Ascending aorta (tissue), 2 donors: Measurements from ENCODE around the gene MXRA7. TPM values are rescaled to one million over a fixed set of nuclear protein-coding genes. Genes with fewer than 3 reads are reported as not detected.
"Not testable (repeated sequence)": the region's sequence is repeated elsewhere in the genome, so short reads cannot be mapped to it uniquely, and the experiment has no call there.

Experiments used
- DNase-seq, 2 donors: peaks; one replicate each; pipeline ENCODE4 v3.0.0-alpha.2; 2019; ENCODE audit warnings: low spot score in 2 of 2
- H3K27ac ChIP-seq, 2 donors: fragments of 200-600 bp; sonication (generic); one replicate each; pipeline ENCODE4 v1.5.1; 2016 to 2017; ENCODE audit warnings: mild to moderate bottlenecking in 1 of 2
- H3K27me3 ChIP-seq: fragments of 200-600 bp; sonication (generic); one replicate; pipeline ENCODE4 v1.5.1; 2017
- H3K36me3 ChIP-seq, 2 donors: fragments of 200-600 bp; sonication (generic); one replicate each; pipeline ENCODE4 v1.5.1; 2016
- H3K4me1 ChIP-seq, 2 donors: fragments of 200-600 bp; sonication (generic); one replicate each; pipeline ENCODE4 v1.5.1; 2016 to 2017; ENCODE audit warnings: mild to moderate bottlenecking in 1 of 2
- H3K4me3 ChIP-seq, 2 donors: fragments of 200-600 bp; sonication (generic); one replicate each; pipeline ENCODE4 v1.5.1; 2016 to 2017; ENCODE audit warnings: mild to moderate bottlenecking in 1 of 2
- H3K9me3 ChIP-seq, 2 donors: fragments of 200-600 bp; sonication (generic); one replicate each; pipeline ENCODE4 v1.5.1; 2016
- intact Hi-C: fragments of 100-400 bp; cut with DNase I; formaldehyde crosslinking; loops from one replicate; pipeline ENCODE4 v1.15.1; 2023
- total RNA-seq: library from RNA; depleted of rRNA; stranded (reverse); fragments of >200 nt; gene quantifications from one replicate; pipeline ENCODE4 v1.1.0, GENCODE V29; 2016
- TF ChIP-seq, protein P1 (sequence below), 3 experiments: fragments of 200-600 bp in 2 of 3; fragments of 450-650 bp in 1 of 3; sonication (generic) in 2 of 3; IDR thresholded peaks; one replicate each; pipeline ENCODE4 v1.5.1; 2016 to 2019; ENCODE audit warnings: antibody characterized with exemption in 3 of 3, mild to moderate bottlenecking in 1 of 3, moderate library complexity in 1 of 3

MXRA7 gene
- total RNA-seq, 1 donor from 2014 or later = 122 TPM

DNA sequence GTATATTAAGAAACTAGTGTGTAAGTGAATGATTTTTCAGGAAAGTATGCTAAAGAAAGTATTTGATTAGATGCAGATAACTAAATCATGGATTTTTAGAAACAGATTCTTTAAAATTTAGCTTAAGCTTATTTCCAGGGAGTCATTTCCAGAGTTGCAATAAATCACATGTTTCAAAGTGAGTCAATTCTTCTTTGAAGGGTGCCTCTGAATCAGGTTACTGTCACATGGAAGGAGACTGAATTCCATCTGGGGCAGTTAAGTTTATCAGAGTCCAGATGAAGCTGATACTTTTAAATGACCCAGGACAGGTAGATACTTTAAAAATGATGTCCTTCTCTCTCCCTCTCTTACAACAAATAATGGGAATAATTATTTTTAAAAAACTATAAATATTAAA lies 32.2 kb upstream of the MXRA7 start:
- Histone ChIP-seq H3K36me3 (peaks cover 49 to 54% of the 10 kb centered on the region in 2 donors), H3K4me3 (no peak overlapping the region), H3K27me3 (no peaks in the 10 kb centered on the region), H3K9me3 (no peaks in the 10 kb centered on the region), H3K27ac (no peak overlapping the region), H3K4me1 (peaks cover 2 to 21% of the 10 kb centered on the region in 2 donors)
- TF ChIP-seq, protein P1, sequence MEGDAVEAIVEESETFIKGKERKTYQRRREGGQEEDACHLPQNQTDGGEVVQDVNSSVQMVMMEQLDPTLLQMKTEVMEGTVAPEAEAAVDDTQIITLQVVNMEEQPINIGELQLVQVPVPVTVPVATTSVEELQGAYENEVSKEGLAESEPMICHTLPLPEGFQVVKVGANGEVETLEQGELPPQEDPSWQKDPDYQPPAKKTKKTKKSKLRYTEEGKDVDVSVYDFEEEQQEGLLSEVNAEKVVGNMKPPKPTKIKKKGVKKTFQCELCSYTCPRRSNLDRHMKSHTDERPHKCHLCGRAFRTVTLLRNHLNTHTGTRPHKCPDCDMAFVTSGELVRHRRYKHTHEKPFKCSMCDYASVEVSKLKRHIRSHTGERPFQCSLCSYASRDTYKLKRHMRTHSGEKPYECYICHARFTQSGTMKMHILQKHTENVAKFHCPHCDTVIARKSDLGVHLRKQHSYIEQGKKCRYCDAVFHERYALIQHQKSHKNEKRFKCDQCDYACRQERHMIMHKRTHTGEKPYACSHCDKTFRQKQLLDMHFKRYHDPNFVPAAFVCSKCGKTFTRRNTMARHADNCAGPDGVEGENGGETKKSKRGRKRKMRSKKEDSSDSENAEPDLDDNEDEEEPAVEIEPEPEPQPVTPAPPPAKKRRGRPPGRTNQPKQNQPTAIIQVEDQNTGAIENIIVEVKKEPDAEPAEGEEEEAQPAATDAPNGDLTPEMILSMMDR (IDR thresholded peaks at IDR 0.05) = no peak
- DNase-seq = no peak
- intact Hi-C loops = no loop called here

DNA sequence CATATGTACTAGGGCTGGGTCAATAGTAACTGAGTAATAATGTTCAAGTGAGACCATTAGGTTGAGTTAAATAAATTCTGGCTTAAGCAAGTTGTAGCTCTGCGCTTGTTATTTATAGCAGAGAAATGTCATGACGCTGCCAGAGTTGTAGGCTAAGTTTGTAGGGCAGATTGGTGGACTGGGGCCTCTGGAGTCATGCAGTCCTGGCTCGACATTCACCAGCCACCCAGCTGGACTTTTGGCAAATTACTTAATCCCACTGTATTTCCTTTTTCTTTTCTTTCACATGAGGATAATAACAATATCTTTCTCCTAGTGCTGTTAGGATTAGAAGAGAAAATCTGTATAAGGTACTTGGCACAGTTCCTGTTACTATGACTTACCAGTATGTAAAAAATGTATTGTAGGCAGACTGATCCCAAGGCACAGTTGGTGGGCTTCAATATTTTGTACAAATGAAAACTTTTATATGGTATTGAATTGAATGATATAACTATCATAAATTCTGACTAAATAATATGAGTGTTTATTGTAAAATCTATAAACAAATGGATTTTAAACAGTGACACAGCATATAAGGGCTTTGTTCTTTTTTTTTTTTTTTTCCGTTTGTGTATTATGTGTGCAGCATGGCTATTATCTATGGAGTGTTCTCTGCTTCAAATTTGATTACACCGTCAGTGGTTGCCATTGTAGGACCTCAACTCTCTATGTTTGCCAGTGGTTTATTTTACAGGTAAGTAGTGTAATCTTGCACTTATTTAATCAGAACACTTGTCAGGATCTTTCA lies 29.8 kb upstream of the MXRA7 start:
- H3K9me3 ChIP-seq = no peaks in the 10 kb centered on the region
- H3K4me3 ChIP-seq = peak overlapping the region in 1 of 2 donors; percentile 92
- DNase-seq = peak in 1 of 2 donors; percentile 78
- H3K36me3 ChIP-seq = peaks cover 29 to 39% of the 10 kb centered on the region in 2 donors
- H3K27ac ChIP-seq = peak overlapping the region; percentile 73 to 78
- intact Hi-C loops = no loop called here
- TF ChIP-seq, protein P1 (IDR thresholded peaks at IDR 0.05) = no peak
- peaks cover 2 to 24% of the 10 kb centered on the region in 2 donors for H3K4me1 ChIP-seq
- H3K27me3 ChIP-seq = no peaks in the 10 kb centered on the region

DNA sequence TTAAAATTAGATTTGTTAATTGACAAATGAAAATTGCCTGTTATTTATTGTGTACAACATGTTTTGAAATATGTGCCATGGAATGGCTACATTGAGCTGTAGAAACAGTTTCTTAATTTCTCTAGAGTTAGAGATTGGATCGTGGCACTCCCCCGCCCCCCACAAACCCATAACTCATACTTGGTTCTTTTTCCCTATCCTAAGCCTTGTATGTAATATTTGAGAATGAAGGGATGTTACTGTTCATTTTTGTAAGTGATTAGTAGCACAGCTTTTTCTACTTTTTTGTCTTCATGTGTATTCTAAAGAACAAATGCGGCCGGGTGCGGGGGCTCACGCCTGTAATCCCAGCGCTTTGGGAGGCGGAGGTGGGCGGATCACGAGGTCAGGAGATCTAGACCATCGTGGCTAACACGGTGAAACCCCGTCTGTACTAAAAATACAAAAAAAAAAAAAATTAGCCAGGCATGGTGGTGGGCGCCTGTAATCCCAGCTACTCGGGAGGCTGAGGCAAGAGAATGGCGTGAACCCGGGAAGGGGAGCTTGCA lies 28.9 kb upstream of the MXRA7 start:
- not testable (repeated sequence) for H3K27me3 ChIP-seq, DNase-seq, H3K9me3 ChIP-seq
- H3K27ac ChIP-seq = peak overlapping the region; percentile 73 to 78
- H3K36me3 ChIP-seq = peaks cover 22 to 39% of the 10 kb centered on the region in 2 donors
- peak overlapping the region in 1 of 2 donors; percentile 92 for H3K4me3 ChIP-seq
- peaks cover 5 to 33% of the 10 kb centered on the region in 2 donors for H3K4me1 ChIP-seq
- intact Hi-C loops = loop anchor here (5.0 to 10.0 kb wide), 2 partner anchors 182 to 665 kb away; no protein-coding TSS in a partner anchor

- Histone ChIP-seq H3K27ac (peak overlapping the region; percentile 95 to 98), H3K4me1 (peaks cover 5 to 43% of the 10 kb centered on the region in 2 donors), H3K9me3 (no peaks in the 10 kb centered on the region), H3K4me3 (peak overlapping the region; percentile 92 to 97), H3K27me3 (no peaks in the 10 kb centered on the region), H3K36me3 (peaks cover 19 to 37% of the 10 kb centered on the region in 2 donors)
- no peak for DNase-seq
- TF ChIP-seq, protein P1 (IDR thresholded peaks at IDR 0.05) = no peak
- intact Hi-C loops = loop anchor here (5.0 to 10.0 kb wide), 2 partner anchors 181 to 666 kb away; no protein-coding TSS in a partner anchor
These were observed 27.7 kb upstream of the MXRA7 start for GRCh38 chr17:76738468-76738850.

DNA sequence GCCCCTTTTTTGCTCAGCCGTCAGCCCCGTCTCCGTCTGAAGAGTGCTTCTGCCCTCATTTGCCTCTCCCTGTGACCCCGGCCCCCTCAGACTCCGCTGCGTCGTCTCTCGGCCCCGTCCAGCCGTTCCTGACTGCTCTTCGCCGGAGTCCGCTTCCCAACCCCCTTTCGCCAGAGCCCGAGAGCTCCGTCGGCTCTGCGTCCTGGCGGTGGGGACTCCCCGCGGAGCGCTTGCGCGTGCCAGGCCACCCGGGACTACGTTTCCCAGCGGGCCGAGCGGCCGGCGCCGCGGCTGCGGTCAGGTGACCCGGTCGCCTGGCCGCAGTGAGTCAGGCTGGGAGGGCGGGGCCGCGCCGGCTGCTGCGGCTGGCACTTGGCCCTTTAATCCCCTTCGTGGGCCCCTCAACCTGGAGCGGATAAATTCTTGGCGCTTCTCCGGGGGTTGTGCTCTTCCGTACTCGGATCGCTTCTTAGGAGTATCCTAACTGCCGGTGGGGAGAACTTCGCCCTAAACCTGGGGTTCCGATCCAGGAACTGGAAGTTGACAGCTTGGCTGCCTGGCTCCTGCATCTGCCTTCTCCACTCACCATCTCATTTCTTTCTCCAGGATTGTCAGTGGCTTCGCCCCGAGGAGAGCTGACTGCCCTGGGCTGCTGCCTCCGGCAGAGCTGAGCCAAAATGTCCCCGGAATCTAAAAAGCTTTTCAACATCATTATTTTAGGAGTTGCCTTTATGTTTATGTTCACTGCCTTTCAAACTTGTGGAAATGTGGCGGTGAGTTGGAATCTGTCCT lies 27.1 kb upstream of the MXRA7 start, which contains the start of gene MFSD11:
TSS of gene MFSD11 (plus strand) at position 444 of the 792 bp plus-strand sequence. CDS start at position 678, 234 bp downstream.
- peak within 1 kb of the TSS; percentile 92 to 97 for H3K4me3 ChIP-seq
- intact Hi-C loops = loop anchor here (1.0 to 10.0 kb wide), 3 partner anchors 12 to 667 kb away; partner anchors contain the start of genes JMJD6 and METTL23
- no peaks in the 10 kb centered on the region for H3K9me3 ChIP-seq
- H3K27ac ChIP-seq = peak within 1 kb of the TSS; percentile 95 to 98
- TF ChIP-seq, protein P1 (IDR thresholded peaks at IDR 0.05) = no peak
- DNase-seq = peak; percentile 64 to 94
- H3K4me1 ChIP-seq = peaks cover 5 to 47% of the 10 kb centered on the region in 2 donors
- peaks cover 24 to 39% of the 10 kb centered on the region in 2 donors for H3K36me3 ChIP-seq
- no peaks in the 10 kb centered on the region for H3K27me3 ChIP-seq
